A673 (cell line): ENCODE measurements around the gene PRDM16. TPM values are rescaled to one million over a fixed set of nuclear protein-coding genes. Genes with fewer than 3 reads are reported as not detected.

ENCODE experiments used
- BruUV-seq: library from RNA; stranded (reverse); fragments of 400-500 nt; replicated peaks from 2 replicates; lab custom pipeline; 2021; lab: Mats Ljungman, UMichigan
- CTCF ChIA-PET: fragments of 300-600 bp; sonication (Branson Sonifier 250); formaldehyde crosslinking; loops from one replicate; lab custom pipeline; 2022; ENCODE audit warnings: antibody characterized with exemption; lab: Charles Lee
- POLR2A ChIA-PET: fragments of 300-600 bp; sonication (Branson Sonifier 250); formaldehyde crosslinking; loops from one replicate; lab custom pipeline; 2022; ENCODE audit warnings: antibody characterized with exemption; ENCODE audit not compliant: low non-redundant PET; lab: Charles Lee
- DNase-seq: peaks from one replicate; pipeline ENCODE4 v3.0.0-alpha.2; 2015; ENCODE audit warnings: low spot score
- H3K27ac ChIP-seq: fragments of 200-600 bp; sonication (generic); 2 replicates; pipeline ENCODE4 v1.5.1; 2016; ENCODE audit warnings: mixed run types, low read depth, mild to moderate bottlenecking, mixed read lengths, antibody characterized with exemption, low read length; ENCODE audit not compliant: poor library complexity, severe bottlenecking
- H3K27me3 ChIP-seq: fragments of 200-600 bp; sonication (generic); replicated peaks from 2 replicates; pipeline ENCODE4 v1.6.1; 2017; ENCODE audit warnings: mixed run types, low read depth, mild to moderate bottlenecking, mixed read lengths, antibody characterized with exemption, low read length; ENCODE audit not compliant: insufficient read depth, poor library complexity
- H3K36me3 ChIP-seq: fragments of 200-600 bp; sonication (generic); 2 replicates; pipeline ENCODE4 v1.6.1; 2016; ENCODE audit warnings: mixed run types, mild to moderate bottlenecking, mixed read lengths, antibody characterized with exemption, low read length; ENCODE audit not compliant: insufficient read depth, poor library complexity, severe bottlenecking
- H3K4me1 ChIP-seq: fragments of 200-600 bp; sonication (generic); 2 replicates; pipeline ENCODE4 v1.6.1; 2017; ENCODE audit warnings: mixed run types, mild to moderate bottlenecking, mixed read lengths, antibody characterized with exemption, low read length; ENCODE audit not compliant: insufficient read depth, poor library complexity, severe bottlenecking
- H3K4me3 ChIP-seq: fragments of 200-600 bp; sonication (generic); 2 replicates; pipeline ENCODE4 v1.5.1; 2016; ENCODE audit warnings: low read depth, mixed run types, mild to moderate bottlenecking, mixed read lengths, low read length; ENCODE audit not compliant: poor library complexity, severe bottlenecking
- H3K9me3 ChIP-seq: fragments of 200-600 bp; sonication (generic); 2 replicates; pipeline ENCODE4 v1.6.1; 2016; ENCODE audit warnings: mixed run types, low read depth, mild to moderate bottlenecking, mixed read lengths, antibody characterized with exemption, low read length; ENCODE audit not compliant: poor library complexity, severe bottlenecking
- EZH2 ChIP-seq: fragments of 200-600 bp; sonication (generic); IDR thresholded peaks from 2 replicates; pipeline ENCODE4 v1.6.1; 2017; ENCODE audit warnings: borderline replicate concordance, low read depth, mild to moderate bottlenecking, mixed read lengths, antibody characterized with exemption, low read length; ENCODE audit not compliant: poor library complexity, severe bottlenecking
- intact Hi-C: fragments of 100-400 bp; cut with micrococcal nuclease; formaldehyde crosslinking; loops from one replicate; pipeline ENCODE4 v1.10.0; 2022; ENCODE audit not compliant: unreplicated experiment
- total RNA-seq: library from RNA; stranded (reverse); gene quantifications from 2 replicates; pipeline ENCODE4 v1.2.3, GENCODE V29; 2021
- TF ChIP-seq, protein P1 (sequence below): fragments of 300-800, 200-600 bp; sonication (generic); conservative IDR thresholded peaks from 2 replicates; pipeline ENCODE4 v1.5.1; 2017; ENCODE audit warnings: low read depth, mild to moderate bottlenecking, antibody characterized with exemption, low read length, moderate library complexity, mixed read lengths

PRDM16 gene
- total RNA-seq, 1 experiment from 2014 or later: 0.49 TPM

DNA sequence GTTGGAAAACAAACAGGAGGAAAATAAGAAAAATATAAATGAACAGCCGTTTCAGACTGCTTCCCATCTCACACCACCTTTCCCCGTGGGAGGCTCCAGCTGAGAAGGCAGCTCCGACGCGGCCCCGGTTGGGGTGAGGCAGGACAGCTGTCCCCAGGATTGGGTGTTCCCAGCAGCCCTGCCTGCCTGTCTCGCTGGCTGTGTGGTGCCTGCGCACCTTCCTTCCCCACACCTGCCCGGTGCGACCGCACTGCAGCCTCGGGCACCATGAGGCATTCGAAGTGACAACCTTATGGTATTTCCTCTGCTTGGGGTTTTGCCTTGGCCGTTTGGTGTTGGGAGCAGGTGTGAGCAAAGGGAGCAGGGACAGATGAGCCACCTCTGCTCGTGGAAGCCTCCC lies 161.6 kb downstream of the PRDM16 start:
- TF ChIP-seq EZH2: no peak
- TF ChIP-seq, protein P1, sequence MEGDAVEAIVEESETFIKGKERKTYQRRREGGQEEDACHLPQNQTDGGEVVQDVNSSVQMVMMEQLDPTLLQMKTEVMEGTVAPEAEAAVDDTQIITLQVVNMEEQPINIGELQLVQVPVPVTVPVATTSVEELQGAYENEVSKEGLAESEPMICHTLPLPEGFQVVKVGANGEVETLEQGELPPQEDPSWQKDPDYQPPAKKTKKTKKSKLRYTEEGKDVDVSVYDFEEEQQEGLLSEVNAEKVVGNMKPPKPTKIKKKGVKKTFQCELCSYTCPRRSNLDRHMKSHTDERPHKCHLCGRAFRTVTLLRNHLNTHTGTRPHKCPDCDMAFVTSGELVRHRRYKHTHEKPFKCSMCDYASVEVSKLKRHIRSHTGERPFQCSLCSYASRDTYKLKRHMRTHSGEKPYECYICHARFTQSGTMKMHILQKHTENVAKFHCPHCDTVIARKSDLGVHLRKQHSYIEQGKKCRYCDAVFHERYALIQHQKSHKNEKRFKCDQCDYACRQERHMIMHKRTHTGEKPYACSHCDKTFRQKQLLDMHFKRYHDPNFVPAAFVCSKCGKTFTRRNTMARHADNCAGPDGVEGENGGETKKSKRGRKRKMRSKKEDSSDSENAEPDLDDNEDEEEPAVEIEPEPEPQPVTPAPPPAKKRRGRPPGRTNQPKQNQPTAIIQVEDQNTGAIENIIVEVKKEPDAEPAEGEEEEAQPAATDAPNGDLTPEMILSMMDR: no peak
- no peaks in the 10 kb centered on the region for H3K36me3 ChIP-seq
- CTCF ChIA-PET: no interaction called here
- intact Hi-C loops: no loop called here
- no peaks in the 10 kb centered on the region for H3K4me1 ChIP-seq
- H3K27me3 ChIP-seq: peaks cover 84% of the 10 kb centered on the region
- no peak overlapping the region for H3K4me3 ChIP-seq
- POLR2A ChIA-PET: no interaction called here
- H3K27ac ChIP-seq: no peak overlapping the region
- no peaks in the 10 kb centered on the region for H3K9me3 ChIP-seq
- DNase-seq: no peak
- no TSS peak for BruUV-seq

DNA sequence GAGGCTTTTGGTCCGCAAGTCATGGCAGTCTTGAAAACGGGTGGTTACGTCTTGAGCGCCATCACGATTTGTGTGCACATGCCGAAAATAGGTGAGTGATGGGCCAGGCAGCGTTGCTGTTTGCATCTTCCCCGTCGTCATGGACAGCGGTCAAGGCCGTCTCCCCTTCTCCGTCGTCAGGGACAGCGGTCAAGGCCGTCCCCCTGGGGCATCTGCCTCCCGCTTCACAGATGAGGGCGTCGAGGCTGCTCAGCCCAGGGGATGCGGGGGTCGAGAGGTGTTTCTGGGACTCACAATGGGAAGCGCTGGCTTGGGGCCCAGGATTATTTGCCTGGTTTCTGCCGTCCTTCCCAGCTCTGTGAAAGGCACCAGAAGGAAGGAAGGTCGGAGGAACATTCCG lies 162.2 kb downstream of the PRDM16 start:
- H3K4me3 ChIP-seq: no peak overlapping the region
- CTCF ChIA-PET: no interaction called here
- peaks cover 78% of the 10 kb centered on the region for H3K27me3 ChIP-seq
- no peaks in the 10 kb centered on the region for H3K4me1 ChIP-seq
- no peak for DNase-seq
- no TSS peak for BruUV-seq
- TF ChIP-seq EZH2: no peak
- TF ChIP-seq, protein P1: no peak
- H3K9me3 ChIP-seq: no peaks in the 10 kb centered on the region
- intact Hi-C loops: no loop called here
- no peak overlapping the region for H3K27ac ChIP-seq
- no peaks in the 10 kb centered on the region for H3K36me3 ChIP-seq
- POLR2A ChIA-PET: no interaction called here

DNA sequence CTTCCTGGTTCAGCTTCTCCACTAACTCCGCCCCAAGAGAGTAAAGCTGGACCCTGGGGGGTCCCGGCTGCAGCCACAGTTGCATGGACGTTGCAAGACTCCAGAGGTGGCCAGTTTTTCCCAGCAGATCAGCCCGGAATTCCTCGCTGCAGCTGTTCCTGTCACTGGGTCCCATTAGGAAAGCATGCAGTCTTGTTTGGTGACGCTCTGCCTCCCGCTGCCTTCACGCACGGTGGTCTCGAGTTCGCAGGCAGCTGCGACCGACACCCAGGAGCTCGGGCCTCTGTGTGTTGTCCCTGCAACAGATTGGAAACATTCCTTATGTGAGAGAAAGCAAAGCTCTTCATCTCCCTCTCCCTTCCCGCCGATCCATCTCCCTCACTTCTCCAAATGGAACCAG lies 162.8 kb downstream of the PRDM16 start:
- CTCF ChIA-PET: no interaction called here
- Histone ChIP-seq H3K4me1 (no peaks in the 10 kb centered on the region), H3K27ac (no peak overlapping the region), H3K36me3 (no peaks in the 10 kb centered on the region), H3K9me3 (no peaks in the 10 kb centered on the region), H3K4me3 (no peak overlapping the region), H3K27me3 (peaks cover 72% of the 10 kb centered on the region)
- TF ChIP-seq, protein P1: no peak
- no peak for TF ChIP-seq EZH2
- BruUV-seq: no TSS peak
- intact Hi-C loops: no loop called here
- no peak for DNase-seq
- POLR2A ChIA-PET: no interaction called here
